ENCODE data around the gene CD274. TPM values are rescaled to one million over a fixed set of nuclear protein-coding genes. Genes with fewer than 3 reads are reported as not detected.

The CD274 gene
- polyA plus RNA-seq, 1 donor from 2014 or later, result 0.16 TPM

GRCh38 chr9:5422276-5422675, 28.1 kb upstream of the CD274 start:
- no peak overlapping the region for H3K27ac ChIP-seq (ENCODE audit: low read length)
- H3K27me3 ChIP-seq (ENCODE audit: insufficient read depth, low read depth, low read length), result no peaks in the 10 kb centered on the region
- H3K79me2 ChIP-seq (replicated peaks; ENCODE audit: insufficient read depth, low read length), result no peaks in the 10 kb centered on the region
- H3K4me3 ChIP-seq (ENCODE audit: low read length), result no peak overlapping the region
- no peaks in the 10 kb centered on the region for H3K9me3 ChIP-seq (ENCODE audit: low read length)
- H3K9ac ChIP-seq (ENCODE audit: low read length), result no peak overlapping the region
- H3F3A ChIP-seq (ENCODE audit: insufficient read depth, low read length, poor library complexity, severe bottlenecking), result no peaks in the 10 kb centered on the region
- no peaks in the 10 kb centered on the region for H4K20me1 ChIP-seq (ENCODE audit: insufficient read depth)
- H3K4me2 ChIP-seq (ENCODE audit: low read length), result no peak overlapping the region
- no peaks in the 10 kb centered on the region for H3K36me3 ChIP-seq (ENCODE audit: insufficient read depth, low read length)
- no peaks in the 10 kb centered on the region for H3K9me2 ChIP-seq (ENCODE audit: insufficient read depth, low read length)
- TF ChIP-seq TAF1 (IDR thresholded peaks at IDR 0.05; ENCODE audit: low read depth) (no peak), RAD21 (conservative IDR thresholded peaks at IDR 0.05) (no peak), SMC3 (conservative IDR thresholded peaks at IDR 0.05; ENCODE audit: poor library complexity) (no peak), POLR2AphosphoS5 (IDR thresholded peaks at IDR 0.05) (no peak), CTCF (IDR thresholded peaks at IDR 0.05; ENCODE audit: poor library complexity, severe bottlenecking) (no peak), EZH2 (IDR thresholded peaks at IDR 0.05; ENCODE audit: borderline replicate concordance, insufficient read depth, low read length, poor library complexity, severe bottlenecking) (no peak), MXI1 (conservative IDR thresholded peaks at IDR 0.05; ENCODE audit: poor library complexity, severe bottlenecking) (no peak), REST (IDR thresholded peaks at IDR 0.05; ENCODE audit: borderline replicate concordance) (no peak), EP300 (conservative IDR thresholded peaks at IDR 0.05; ENCODE audit: poor library complexity, severe bottlenecking) (no peak)
- no peak overlapping the region for H2AFZ ChIP-seq (ENCODE audit: low read depth, low read length)

GRCh38 chr9:5425006-5425628, 25.2 kb upstream of the CD274 start:
- no peaks in the 10 kb centered on the region for H4K20me1 ChIP-seq (ENCODE audit: insufficient read depth)

More at GRCh38 chr9:5425006-5425628, 25.2 kb upstream of the CD274 start:
- H3K79me2 ChIP-seq (replicated peaks; ENCODE audit: insufficient read depth, low read length), result no peaks in the 10 kb centered on the region
- H2AFZ ChIP-seq (ENCODE audit: low read depth, low read length), result no peak overlapping the region
- no peaks in the 10 kb centered on the region for H3K9me3 ChIP-seq (ENCODE audit: low read length)
- H3K27me3 ChIP-seq (ENCODE audit: insufficient read depth, low read depth, low read length), result no peaks in the 10 kb centered on the region
- H3K27ac ChIP-seq (ENCODE audit: low read length), result no peak overlapping the region
- no peak for TF ChIP-seq POLR2AphosphoS5 (IDR thresholded peaks at IDR 0.05)
- no peak for TF ChIP-seq TAF1 (IDR thresholded peaks at IDR 0.05; ENCODE audit: low read depth)
- no peak for TF ChIP-seq EZH2 (IDR thresholded peaks at IDR 0.05; ENCODE audit: borderline replicate concordance, insufficient read depth, low read length, poor library complexity, severe bottlenecking)
- no peak for TF ChIP-seq REST (IDR thresholded peaks at IDR 0.05; ENCODE audit: borderline replicate concordance)
- no peak for TF ChIP-seq MXI1 (conservative IDR thresholded peaks at IDR 0.05; ENCODE audit: poor library complexity, severe bottlenecking)
- no peak for TF ChIP-seq CTCF (IDR thresholded peaks at IDR 0.05; ENCODE audit: poor library complexity, severe bottlenecking)
- TF ChIP-seq EP300 (conservative IDR thresholded peaks at IDR 0.05; ENCODE audit: poor library complexity, severe bottlenecking), result no peak
- no peak for TF ChIP-seq RAD21 (conservative IDR thresholded peaks at IDR 0.05)
- H3F3A ChIP-seq (ENCODE audit: insufficient read depth, low read length, poor library complexity, severe bottlenecking), result no peaks in the 10 kb centered on the region
- H3K4me2 ChIP-seq (ENCODE audit: low read length), result no peak overlapping the region
- H3K9ac ChIP-seq (ENCODE audit: low read length), result no peak overlapping the region
- H3K4me3 ChIP-seq (ENCODE audit: low read length), result no peak overlapping the region
- no peaks in the 10 kb centered on the region for H3K36me3 ChIP-seq (ENCODE audit: insufficient read depth, low read length)
- no peaks in the 10 kb centered on the region for H3K9me2 ChIP-seq (ENCODE audit: insufficient read depth, low read length)

All from neural cell (in vitro differentiated cells).